Tibial nerve (tissue), 4 donors: ENCODE measurements around the gene MYRF. TPM values are rescaled to one million over a fixed set of nuclear protein-coding genes. Genes with fewer than 3 reads are reported as not detected.

Experiments
- DNase-seq, 2 donors: peaks; one replicate each; pipeline ENCODE4 v3.0.0-alpha.2; 2019; ENCODE audit warnings: low spot score in 2 of 2
- H3K27ac ChIP-seq, 4 donors: fragments of 200-600 bp; sonication (generic) in 3 of 4; one replicate each; pipeline ENCODE4 v1.5.1; 2017 to 2019; ENCODE audit warnings: mild to moderate bottlenecking in 1 of 4
- H3K27me3 ChIP-seq, 2 donors: fragments of 200-600 bp; sonication (generic) in 1 of 2; one replicate each; pipeline versions ENCODE4 v1.5.1 to v1.6.0; 2017 to 2019
- H3K36me3 ChIP-seq, 3 donors: fragments of 200-600 bp; sonication (generic); one replicate each; pipeline ENCODE4 v1.5.1; 2018 to 2019
- H3K4me1 ChIP-seq, 4 donors: fragments of 200-600 bp; sonication (generic) in 3 of 4; one replicate each; pipeline ENCODE4 v1.5.1; 2017 to 2019
- H3K4me3 ChIP-seq, 4 donors: fragments of 200-600 bp; sonication (generic) in 3 of 4; one replicate each; pipeline ENCODE4 v1.5.1; 2017 to 2019; ENCODE audit warnings: mild to moderate bottlenecking in 1 of 4, moderate library complexity in 1 of 4
- H3K9me3 ChIP-seq, 4 donors: fragments of 200-600 bp; sonication (generic) in 3 of 4; one replicate each; pipeline ENCODE4 v1.5.1; 2017 to 2019
- CTCF ChIP-seq, 5 experiments: fragments of 200-600 bp in 3 of 5; fragments of 450-650 bp in 2 of 5; sonication (generic) in 3 of 5; IDR thresholded peaks; one replicate each; pipeline ENCODE4 v1.5.1; 2016 to 2019; ENCODE audit warnings: antibody characterized with exemption in 5 of 5, mild to moderate bottlenecking in 3 of 5, moderate library complexity in 2 of 5
- EP300 ChIP-seq, 2 donors: sonication (generic); formaldehyde crosslinking; IDR thresholded peaks; one replicate each; pipeline ENCODE4 v1.6.1; 2017; ENCODE audit warnings: antibody characterized with exemption in 2 of 2, mild to moderate bottlenecking in 1 of 2
- POLR2A ChIP-seq, 2 donors: fragments of 450-650 bp; IDR thresholded peaks; one replicate each; pipeline ENCODE4 v1.6.1; 2017; ENCODE audit warnings: antibody characterized with exemption in 2 of 2, mild to moderate bottlenecking in 2 of 2, moderate library complexity in 2 of 2
- WGBS, 2 donors: methylation state at CpG; one replicate each; pipeline ENCODE4 v1.1.5; 2018; 5-methylcytosine and 5-hydroxymethylcytosine counted together
- total RNA-seq, 4 donors: library from RNA; depleted of rRNA; stranded (reverse); fragments of >200 nt; gene quantifications; one replicate each; pipeline ENCODE4 v1.1.0, GENCODE V29; 2016

Gene MYRF
- total RNA-seq, 4 donors from 2014 or later: 1.0 to 7.5 (median 2.1) TPM

DNA sequence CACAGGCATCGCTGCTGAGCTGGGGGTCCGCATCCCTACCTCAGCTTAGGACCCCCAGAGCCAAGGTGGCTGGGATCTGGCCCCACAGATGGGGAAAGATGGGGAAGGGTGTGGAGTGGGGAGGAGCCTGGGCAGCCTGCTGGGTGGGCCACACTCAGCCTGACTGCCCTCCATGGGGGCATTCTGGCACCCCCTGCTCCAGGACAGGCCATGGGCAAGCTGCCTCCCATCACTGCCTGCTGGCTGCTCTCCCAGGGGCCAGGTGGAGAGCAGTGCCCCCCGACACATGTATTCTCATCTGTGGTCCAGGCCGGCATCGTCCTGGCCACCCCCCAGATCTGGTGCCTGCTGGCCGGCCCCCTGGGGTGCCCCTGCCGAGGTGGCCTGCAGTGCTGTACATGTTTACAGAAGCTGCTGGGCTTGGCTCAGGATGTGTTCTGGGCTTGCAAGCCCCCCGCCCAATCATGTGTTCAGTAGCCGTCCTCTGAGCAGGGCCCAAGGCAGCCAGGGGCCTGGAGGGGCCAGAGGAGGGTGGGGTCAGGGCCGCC lies 7.8 kb upstream of the MYRF start:
- Histone ChIP-seq H3K27ac (no peak overlapping the region), H3K4me3 (no peak overlapping the region), H3K9me3 (no peaks in the 10 kb centered on the region), H3K27me3 (no peaks in the 10 kb centered on the region), H3K36me3 (peaks cover 0 to 53% (median 0%) of the 10 kb centered on the region in 3 donors), H3K4me1 (peaks cover 0 to 32% (median 10%) of the 10 kb centered on the region in 4 donors)
- DNase-seq: no peak
- no peak for TF ChIP-seq EP300 (IDR thresholded peaks at IDR 0.05)
- TF ChIP-seq POLR2A (IDR thresholded peaks at IDR 0.05): no peak
- TF ChIP-seq CTCF (IDR thresholded peaks at IDR 0.05): no peak
- 81 to 94% methylated on average over 4 to 5 of the region's 10 CpGs for WGBS, 2 donors

- Histone ChIP-seq H3K4me1 (peaks cover 0 to 37% (median 13%) of the 10 kb centered on the region in 4 donors), H3K36me3 (peaks cover 0 to 41% (median 0%) of the 10 kb centered on the region in 3 donors), H3K9me3 (no peaks in the 10 kb centered on the region), H3K27me3 (no peaks in the 10 kb centered on the region), H3K4me3 (no peak overlapping the region), H3K27ac (no peak overlapping the region)
- WGBS, 2 donors: 63 to 65% methylated on average over 10 to 15 of the region's 15 CpGs
- TF ChIP-seq POLR2A (IDR thresholded peaks at IDR 0.05): no peak
- TF ChIP-seq CTCF (IDR thresholded peaks at IDR 0.05): no peak
- no peak for TF ChIP-seq EP300 (IDR thresholded peaks at IDR 0.05)
- DNase-seq: no peak
Measured at GRCh38 chr11:61745781-61746441, 6.5 kb upstream of the MYRF start.

- Histone ChIP-seq H3K9me3 (no peaks in the 10 kb centered on the region), H3K4me1 (peaks cover 0 to 37% (median 13%) of the 10 kb centered on the region in 4 donors), H3K4me3 (no peak overlapping the region), H3K27ac (no peak overlapping the region), H3K36me3 (peaks cover 0 to 34% (median 0%) of the 10 kb centered on the region in 3 donors), H3K27me3 (no peaks in the 10 kb centered on the region)
- no peak for DNase-seq
- 76 to 79% methylated on average over 19 of the region's 19 CpGs for WGBS, 2 donors
- TF ChIP-seq CTCF (IDR thresholded peaks at IDR 0.05) (no peak), EP300 (IDR thresholded peaks at IDR 0.05) (no peak), POLR2A (IDR thresholded peaks at IDR 0.05) (no peak)
Measured at GRCh38 chr11:61746442-61747191, 5.8 kb upstream of the MYRF start.

DNA sequence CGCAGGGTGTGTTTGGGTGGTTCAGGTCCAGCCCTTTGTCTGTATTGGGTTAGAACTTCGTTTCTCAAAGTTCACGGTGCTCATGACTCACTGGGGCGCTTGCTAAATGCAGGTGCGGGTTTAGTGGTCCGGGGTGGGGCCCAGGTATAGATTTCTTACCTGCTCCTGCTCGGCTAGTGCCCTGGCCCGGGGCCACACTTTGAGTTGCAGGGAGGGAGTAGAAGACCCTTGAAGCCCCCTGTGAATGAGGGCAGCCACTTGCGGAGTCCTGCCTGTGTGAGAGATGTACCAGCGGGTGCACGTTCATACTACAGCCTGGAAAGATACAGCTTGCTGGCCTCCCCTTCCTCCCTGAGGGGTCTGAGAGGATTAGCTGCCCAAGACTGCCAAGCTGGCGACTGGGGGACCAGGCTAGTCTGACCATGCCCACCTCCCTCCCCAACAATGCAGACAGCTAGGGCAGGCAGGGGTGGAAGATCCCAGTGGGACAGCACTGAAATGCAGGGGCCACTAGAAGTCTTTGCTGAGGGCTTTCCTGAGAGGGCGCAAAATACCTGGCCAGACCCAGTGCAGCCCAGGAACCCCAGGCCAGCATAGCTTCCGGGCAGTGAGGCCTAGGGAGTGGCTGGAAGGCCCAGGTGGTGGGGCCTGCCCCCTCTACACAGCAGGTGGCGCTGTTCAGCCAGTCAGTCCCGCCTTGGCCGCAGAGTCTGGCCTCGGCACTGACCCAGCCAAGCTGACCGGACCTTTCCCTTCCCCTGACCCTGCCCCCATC lies 5.1 kb upstream of the MYRF start:
- Histone ChIP-seq H3K27ac (no peak overlapping the region), H3K4me3 (no peak overlapping the region), H3K36me3 (peaks cover 0 to 26% (median 0%) of the 10 kb centered on the region in 3 donors), H3K27me3 (no peaks in the 10 kb centered on the region), H3K4me1 (peaks cover 0 to 44% (median 13%) of the 10 kb centered on the region in 4 donors), H3K9me3 (no peaks in the 10 kb centered on the region)
- 61 to 74% methylated on average over 16 of the region's 19 CpGs for WGBS, 2 donors
- TF ChIP-seq POLR2A (IDR thresholded peaks at IDR 0.05) (no peak), CTCF (IDR thresholded peaks at IDR 0.05) (peak; percentile 79 to 91 (median 90))
- peak; percentile 64 to 71 for DNase-seq
